Heart left ventricle (tissue), 16 donors: Measurements from ENCODE around the gene TTLL11. TPM values are rescaled to one million over a fixed set of nuclear protein-coding genes. Genes with fewer than 3 reads are reported as not detected.
A peak's percentile ranks its signal among the peaks of the same experiment; 100 is the strongest.

Experiments used
- ATAC-seq, 4 donors: fragments of 200-7000 bp; cut with Tn5 transposase; one replicate each; pipeline ENCODE4 v1.9.1; 2020 to 2022; ENCODE audit warnings: moderate library complexity in 4 of 4, mild to moderate bottlenecking in 3 of 4, moderate number of reproducible peaks in 1 of 4
- DNase-seq, 5 donors: peaks; one replicate each; pipeline ENCODE4 v3.0.0-alpha.2; 2020
- H3K27ac ChIP-seq, 12 donors: fragments of 200-600 bp; sonication (generic) in 4 of 12; one replicate each; pipeline versions ENCODE4 v1.5.0 to v1.8.0; 2016 to 2022; ENCODE audit warnings: mild to moderate bottlenecking in 2 of 12
- H3K27me3 ChIP-seq, 9 donors: fragments of 200-600 bp; sonication (generic) in 2 of 9; one replicate each; pipeline versions ENCODE4 v1.5.1 to v1.8.0; 2016 to 2022; ENCODE audit warnings: mild to moderate bottlenecking in 3 of 9
- H3K36me3 ChIP-seq, 9 donors: fragments of 200-600 bp; sonication (generic) in 2 of 9; one replicate each; pipeline versions ENCODE4 v1.5.0 to v1.8.0; 2018 to 2022; ENCODE audit warnings: mild to moderate bottlenecking in 2 of 9
- H3K4me1 ChIP-seq, 12 donors: fragments of 200-600 bp; sonication (generic) in 4 of 12; one replicate each; pipeline versions ENCODE4 v1.5.0 to v1.8.0; 2016 to 2022; ENCODE audit warnings: mild to moderate bottlenecking in 3 of 12
- H3K4me3 ChIP-seq, 12 donors: fragments of 200-600 bp; sonication (generic) in 4 of 12; one replicate each; pipeline versions ENCODE4 v1.5.0 to v1.8.0; 2017 to 2022; ENCODE audit warnings: mild to moderate bottlenecking in 9 of 12, moderate library complexity in 4 of 12
- H3K9me3 ChIP-seq, 12 donors: fragments of 200-600 bp; sonication (generic) in 4 of 12; one replicate each; pipeline versions ENCODE4 v1.5.0 to v1.8.0; 2016 to 2022; ENCODE audit warnings: mild to moderate bottlenecking in 1 of 12
- CTCF ChIP-seq, 12 donors: fragments of 200-600 bp; sonication (generic) in 4 of 12; IDR thresholded peaks; one replicate each; pipeline versions ENCODE4 v1.5.0 to v1.8.0; 2018 to 2022; ENCODE audit warnings: antibody characterized with exemption in 12 of 12, mild to moderate bottlenecking in 5 of 12
- POLR2A ChIP-seq, 2 donors: fragments of 450-650 bp; IDR thresholded peaks; one replicate each; pipeline ENCODE4 v1.6.1; 2017; ENCODE audit warnings: antibody characterized with exemption in 2 of 2, mild to moderate bottlenecking in 2 of 2, moderate library complexity in 2 of 2
- WGBS, 4 donors: extraction: QIAGEN DNeasy Blood & Tissue Kit in 2 of 4; methylation state at CpG; one replicate each; pipeline versions ENCODE4 v1.1.5 to v1.1.7; 2013 to 2018; 5-methylcytosine and 5-hydroxymethylcytosine counted together
- intact Hi-C, 10 donors: fragments of 100-400 bp; cut with DNase I; formaldehyde crosslinking; loops; one replicate each; pipeline versions ENCODE4 v1.11.1 to v1.14.2; 2022
- polyA plus RNA-seq, 2 donors: library from polyadenylated mRNA; stranded (reverse); fragments of 200-250 nt; gene quantifications; one replicate each; pipeline ENCODE4 v1.2.3, GENCODE V29; 2013
- total RNA-seq, 9 donors: library from RNA; depleted of rRNA in 2 of 9; stranded (reverse); fragments of >200 nt in 2 of 9; fragmentation: NEBNext Ultra II Directional in 3 of 9; extraction: Animal tissue kit (Norgen Biotek cat#: 25700) in 3 of 9; gene quantifications; one replicate each; pipeline versions ENCODE4 v1.1.0 to v1.2.4, GENCODE V29; 2016 to 2023
- donor health status: ischemic (EF 13 %, LVEDD 7.1; RV severe dilation, severe dysfunction).
- donor health status: healthy with polysubstance abuse.
- donor health status: DM: no; HTN: yes; CAD: no.
- donor health status: DM: no; HTN: no; CAD: no.
- donor health status: ischemic (EF 25% LVEDD 6.9; RV normal size, moderate dysfunction).
- donor health status: ischemic (EF 25% LVEDD 5.7; RV mildly dilated, moderate dysfunction).
- donor health status: healthy.
- donor health status: DM: yes; HTN: yes; CAD: no.
- donor health status: ischemic (EF 35%, LVEDD 5.7; RV mildly dilated, moderate dysfunction).
- donor health status: nonischemic (EF 11% LVEDD 7.7; RV severe dilation, severe dysfunction).
- donor health status: DM: yes; HTN: yes; CAD: no.
- donor health status: PGD.
- donor health status: ischemic (EF 29% LVEDD 5.4; RV normal size, mild dysfunction).
- donor health status: nonischemic (EF 23%, LVEDD 6.1; RV moderate dilation, normal function).

The TTLL11 gene
- total and polyA plus RNA-seq, 11 donors: 2.7 to 10.9 (median 7.9) TPM

- 87 to 93% (median 90%) methylated on average over 13 of the region's 13 CpGs for WGBS, 4 donors
- no peaks in the 10 kb centered on the region for H3K9me3 ChIP-seq
- TF ChIP-seq POLR2A (IDR thresholded peaks at IDR 0.05) (no peak), CTCF (IDR thresholded peaks at IDR 0.05) (no peak)
- no peaks in the 10 kb centered on the region for H3K27me3 ChIP-seq
- no peak for ATAC-seq
- peak in 1 of 5 donors; percentile 41 for DNase-seq
- intact Hi-C loops: no loop called here
- H3K36me3 ChIP-seq: no peaks in the 10 kb centered on the region
- H3K4me3 ChIP-seq: no peak overlapping the region
- H3K27ac ChIP-seq: no peak overlapping the region
- H3K4me1 ChIP-seq: no peaks in the 10 kb centered on the region
Measured at GRCh38 chr9:121813519-121814210, 279.4 kb downstream of the TTLL11 start.

- ATAC-seq (no peak), DNase-seq (no peak)
- intact Hi-C loops: no loop called here
- WGBS, 4 donors: 91 to 95% (median 94%) methylated on average over 12 of the region's 12 CpGs
- Histone ChIP-seq H3K27me3 (no peaks in the 10 kb centered on the region), H3K9me3 (no peaks in the 10 kb centered on the region), H3K4me1 (peaks cover 0 to 5% (median 0%) of the 10 kb centered on the region in 12 donors), H3K36me3 (no peaks in the 10 kb centered on the region), H3K27ac (no peak overlapping the region), H3K4me3 (no peak overlapping the region)
- no peak for TF ChIP-seq CTCF (IDR thresholded peaks at IDR 0.05)
- no peak for TF ChIP-seq POLR2A (IDR thresholded peaks at IDR 0.05)
Measured at GRCh38 chr9:121812159-121812735, 280.9 kb downstream of the TTLL11 start.

GRCh38 chr9:121811751-121812150 lies 281.4 kb downstream of the TTLL11 start:
- Histone ChIP-seq H3K9me3 (no peaks in the 10 kb centered on the region), H3K4me3 (no peak overlapping the region), H3K27ac (no peak overlapping the region), H3K36me3 (no peaks in the 10 kb centered on the region), H3K27me3 (no peaks in the 10 kb centered on the region), H3K4me1 (peaks cover 0 to 5% (median 0%) of the 10 kb centered on the region in 12 donors)
- intact Hi-C loops: no loop called here
- DNase-seq: no peak
- no peak for ATAC-seq
- 94 to 98% (median 95%) methylated on average over 9 to 10 of the region's 10 CpGs for WGBS, 4 donors
- TF ChIP-seq CTCF (IDR thresholded peaks at IDR 0.05) (no peak), POLR2A (IDR thresholded peaks at IDR 0.05) (no peak)

- 89 to 95% (median 94%) methylated on average over 9 of the region's 9 CpGs for WGBS, 4 donors
- H3K36me3 ChIP-seq: no peaks in the 10 kb centered on the region
- no peak for ATAC-seq
- no peaks in the 10 kb centered on the region for H3K9me3 ChIP-seq
- no peak overlapping the region for H3K27ac ChIP-seq
- no peak for DNase-seq
- TF ChIP-seq POLR2A (IDR thresholded peaks at IDR 0.05): no peak
- TF ChIP-seq CTCF (IDR thresholded peaks at IDR 0.05): no peak
- no peaks in the 10 kb centered on the region for H3K27me3 ChIP-seq
- peaks cover 0 to 5% (median 0%) of the 10 kb centered on the region in 12 donors for H3K4me1 ChIP-seq
- intact Hi-C loops: no loop called here
- no peak overlapping the region for H3K4me3 ChIP-seq
Measured at GRCh38 chr9:121811140-121811539, 282.0 kb downstream of the TTLL11 start.
